HFF-Myc (cell line): ENCODE measurements around the gene MBOAT2.

Experiments
- DNase-seq: peaks from one replicate; pipeline ENCODE4 v3.0.0-alpha.2; 2011; ENCODE audit warnings: low read depth; ENCODE audit errors: extremely low read depth
- H3K4me3 ChIP-seq: replicated peaks from 2 replicates; pipeline ENCODE4 v1.5.1; 2011; ENCODE audit warnings: low read depth, mild to moderate bottlenecking, control low read depth, low read length
- TF ChIP-seq, protein P1 (sequence below): IDR thresholded peaks from 2 replicates; pipeline ENCODE4 v1.5.1; 2012; ENCODE audit warnings: mild to moderate bottlenecking, low read depth, low read length, control low read depth; ENCODE audit errors: missing control alignments

MBOAT2 gene

DNA sequence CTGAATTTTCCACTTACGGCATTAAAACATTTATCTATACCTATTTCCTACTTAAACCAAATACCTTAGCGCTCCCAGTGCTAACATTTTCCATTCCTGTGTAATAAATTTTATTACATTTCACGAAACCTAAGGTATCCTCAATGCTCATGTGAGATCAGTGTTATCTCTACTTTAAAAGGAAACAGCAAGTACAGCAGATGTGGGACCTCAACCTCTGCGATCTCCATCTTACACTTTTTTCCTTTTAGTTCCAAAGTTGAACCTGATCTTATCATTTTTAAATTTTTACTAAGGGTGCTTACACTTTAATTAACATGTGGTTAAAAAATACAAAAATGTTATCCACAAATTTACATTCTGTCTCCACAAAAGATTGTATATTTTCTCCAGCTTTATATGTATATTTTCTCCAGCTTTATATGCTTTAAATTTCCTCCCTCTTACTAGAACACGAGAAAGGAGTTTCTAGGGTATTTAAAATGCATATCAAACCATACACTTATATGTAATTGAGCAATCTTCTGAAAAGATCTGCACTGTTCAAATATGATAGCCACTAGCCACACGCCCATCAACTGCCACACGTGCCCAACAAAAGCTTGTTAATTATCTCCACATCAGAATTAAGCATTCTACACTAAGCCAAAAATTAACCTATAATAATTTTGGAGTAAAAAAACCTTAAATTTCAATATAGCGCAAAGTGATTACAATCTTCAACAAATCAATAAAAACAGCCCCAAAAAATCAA lies 38.1 kb downstream of the MBOAT2 start:
- no peak for DNase-seq
- H3K4me3 ChIP-seq = no peak overlapping the region
- TF ChIP-seq, protein P1, sequence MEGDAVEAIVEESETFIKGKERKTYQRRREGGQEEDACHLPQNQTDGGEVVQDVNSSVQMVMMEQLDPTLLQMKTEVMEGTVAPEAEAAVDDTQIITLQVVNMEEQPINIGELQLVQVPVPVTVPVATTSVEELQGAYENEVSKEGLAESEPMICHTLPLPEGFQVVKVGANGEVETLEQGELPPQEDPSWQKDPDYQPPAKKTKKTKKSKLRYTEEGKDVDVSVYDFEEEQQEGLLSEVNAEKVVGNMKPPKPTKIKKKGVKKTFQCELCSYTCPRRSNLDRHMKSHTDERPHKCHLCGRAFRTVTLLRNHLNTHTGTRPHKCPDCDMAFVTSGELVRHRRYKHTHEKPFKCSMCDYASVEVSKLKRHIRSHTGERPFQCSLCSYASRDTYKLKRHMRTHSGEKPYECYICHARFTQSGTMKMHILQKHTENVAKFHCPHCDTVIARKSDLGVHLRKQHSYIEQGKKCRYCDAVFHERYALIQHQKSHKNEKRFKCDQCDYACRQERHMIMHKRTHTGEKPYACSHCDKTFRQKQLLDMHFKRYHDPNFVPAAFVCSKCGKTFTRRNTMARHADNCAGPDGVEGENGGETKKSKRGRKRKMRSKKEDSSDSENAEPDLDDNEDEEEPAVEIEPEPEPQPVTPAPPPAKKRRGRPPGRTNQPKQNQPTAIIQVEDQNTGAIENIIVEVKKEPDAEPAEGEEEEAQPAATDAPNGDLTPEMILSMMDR = no peak

GRCh38 chr2:8962890-8963289 lies 40.6 kb downstream of the MBOAT2 start:
- no peak overlapping the region for H3K4me3 ChIP-seq
- TF ChIP-seq, protein P1 = no peak
- no peak for DNase-seq

DNA sequence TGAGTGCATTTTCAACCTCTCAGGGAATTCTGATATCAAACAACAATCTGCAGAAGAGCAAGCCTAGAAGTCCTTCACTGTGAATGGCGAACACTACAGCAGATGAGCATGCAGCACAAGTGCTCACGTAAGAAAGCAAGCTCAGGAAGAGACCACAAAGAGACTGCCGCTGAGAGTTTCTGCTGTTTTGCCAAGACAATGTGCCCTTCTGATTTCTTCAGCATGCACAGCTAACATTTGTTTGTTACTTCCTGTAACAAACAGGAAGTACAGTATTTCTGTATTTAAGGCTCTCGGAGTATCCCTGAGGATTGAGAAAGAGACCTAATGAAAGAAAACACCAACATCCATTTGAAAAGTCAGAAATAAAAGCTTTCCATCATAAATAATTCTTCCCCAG lies 45.9 kb downstream of the MBOAT2 start:
- H3K4me3 ChIP-seq = no peak overlapping the region
- no peak for DNase-seq
- TF ChIP-seq, protein P1 = no peak

- no peak overlapping the region for H3K4me3 ChIP-seq
- DNase-seq = no peak
- TF ChIP-seq, protein P1 = peak; percentile 6
Measured at GRCh38 chr2:8956774-8957173, 46.7 kb downstream of the MBOAT2 start.

DNA sequence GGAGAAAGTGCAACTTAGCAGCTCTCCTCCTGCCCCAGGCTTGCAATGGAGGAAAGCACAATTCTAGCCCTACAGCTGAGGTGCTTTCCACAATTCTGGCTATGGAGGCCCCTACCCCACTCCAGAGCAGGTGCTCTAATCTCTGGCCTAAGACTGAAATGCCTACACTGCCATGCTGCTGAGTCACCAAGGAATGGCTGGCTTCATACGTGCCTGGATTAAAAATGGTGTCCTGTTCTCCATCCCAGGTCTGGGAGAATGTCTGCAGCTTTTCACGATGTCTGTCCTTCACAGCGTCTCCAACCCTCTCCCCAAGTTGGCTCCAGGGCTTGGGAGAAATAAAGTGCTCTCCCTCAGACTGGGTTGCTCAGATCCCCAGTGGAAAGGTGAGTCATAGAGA lies 48.5 kb downstream of the MBOAT2 start:
- no peak overlapping the region for H3K4me3 ChIP-seq
- DNase-seq = no peak
- TF ChIP-seq, protein P1 = no peak

DNA sequence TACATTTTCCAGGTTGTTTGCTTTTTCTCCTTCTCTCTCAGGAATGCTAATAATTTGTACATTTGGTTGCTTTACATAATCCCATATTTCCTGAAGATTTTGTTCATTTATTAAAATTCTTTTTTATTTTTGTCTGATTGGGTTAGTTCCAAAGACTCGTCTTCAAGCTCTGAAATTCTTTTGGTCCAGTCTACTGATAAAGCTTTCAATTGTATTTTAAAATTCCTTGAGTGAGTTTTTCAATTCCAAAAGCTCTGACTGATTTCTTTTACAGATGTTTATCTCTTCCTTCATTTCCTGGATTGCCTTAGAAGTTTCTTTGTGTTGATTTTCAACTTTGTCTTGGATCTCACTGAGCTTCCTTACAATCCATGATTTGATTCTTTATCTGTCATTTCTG lies 50.0 kb downstream of the MBOAT2 start:
- TF ChIP-seq, protein P1 = no peak
- no peak for DNase-seq

More for the DNA sequence above, 50.0 kb downstream of the MBOAT2 start:
- H3K4me3 ChIP-seq = no peak overlapping the region
